GM19099 (cell line): ENCODE measurements around the gene DPM2.

Source experiments
- POLR2A ChIP-seq: IDR thresholded peaks from 3 replicates; pipeline ENCODE4 v1.6.1; 2011; ENCODE audit warnings: low read depth; ENCODE audit not compliant: insufficient read length; ENCODE audit errors: extremely low read depth

DPM2 gene

GRCh38 chr9:127976498-127976897, 38.8 kb upstream of the DPM2 start:
- TF ChIP-seq POLR2A: no peak

GRCh38 chr9:127975376-127976315, 38.0 kb upstream of the DPM2 start:
- TF ChIP-seq POLR2A: no peak

- no peak for TF ChIP-seq POLR2A
Observed at GRCh38 chr9:127974769-127975261, 37.2 kb upstream of the DPM2 start.

GRCh38 chr9:127974001-127974768, 36.5 kb upstream of the DPM2 start:
- TF ChIP-seq POLR2A: no peak

- TF ChIP-seq POLR2A: no peak
Observed at GRCh38 chr9:127973169-127974000, 35.7 kb upstream of the DPM2 start.

- no peak for TF ChIP-seq POLR2A
Observed at GRCh38 chr9:127972236-127972871, 34.7 kb upstream of the DPM2 start.

GRCh38 chr9:127971357-127972235, 33.9 kb upstream of the DPM2 start:
- TF ChIP-seq POLR2A: no peak

- no peak for TF ChIP-seq POLR2A
Observed at GRCh38 chr9:127970401-127971313, 33.0 kb upstream of the DPM2 start.

- no peak for TF ChIP-seq POLR2A
Observed at GRCh38 chr9:127968700-127969383, 31.2 kb upstream of the DPM2 start.

GRCh38 chr9:127968042-127968441, 30.4 kb upstream of the DPM2 start:
- TF ChIP-seq POLR2A: no peak

GRCh38 chr9:127967151-127967809, 29.6 kb upstream of the DPM2 start:
- TF ChIP-seq POLR2A: no peak
